HG03064 (cell line): Measurements from ENCODE around the gene MAPKAPK2.
A peak's percentile ranks its signal among the peaks of the same experiment; 100 is the strongest.
"Not testable (repeated sequence)": the region's sequence is repeated elsewhere in the genome, so short reads cannot be mapped to it uniquely, and the experiment has no call there.

Experiments used
- ATAC-seq: cut with Tn5 transposase; IDR thresholded peaks from one replicate; pipeline ENCODE4 v1.9.1; 2021; ENCODE audit warnings: low read depth; ENCODE audit not compliant: unreplicated experiment

The MAPKAPK2 gene

DNA sequence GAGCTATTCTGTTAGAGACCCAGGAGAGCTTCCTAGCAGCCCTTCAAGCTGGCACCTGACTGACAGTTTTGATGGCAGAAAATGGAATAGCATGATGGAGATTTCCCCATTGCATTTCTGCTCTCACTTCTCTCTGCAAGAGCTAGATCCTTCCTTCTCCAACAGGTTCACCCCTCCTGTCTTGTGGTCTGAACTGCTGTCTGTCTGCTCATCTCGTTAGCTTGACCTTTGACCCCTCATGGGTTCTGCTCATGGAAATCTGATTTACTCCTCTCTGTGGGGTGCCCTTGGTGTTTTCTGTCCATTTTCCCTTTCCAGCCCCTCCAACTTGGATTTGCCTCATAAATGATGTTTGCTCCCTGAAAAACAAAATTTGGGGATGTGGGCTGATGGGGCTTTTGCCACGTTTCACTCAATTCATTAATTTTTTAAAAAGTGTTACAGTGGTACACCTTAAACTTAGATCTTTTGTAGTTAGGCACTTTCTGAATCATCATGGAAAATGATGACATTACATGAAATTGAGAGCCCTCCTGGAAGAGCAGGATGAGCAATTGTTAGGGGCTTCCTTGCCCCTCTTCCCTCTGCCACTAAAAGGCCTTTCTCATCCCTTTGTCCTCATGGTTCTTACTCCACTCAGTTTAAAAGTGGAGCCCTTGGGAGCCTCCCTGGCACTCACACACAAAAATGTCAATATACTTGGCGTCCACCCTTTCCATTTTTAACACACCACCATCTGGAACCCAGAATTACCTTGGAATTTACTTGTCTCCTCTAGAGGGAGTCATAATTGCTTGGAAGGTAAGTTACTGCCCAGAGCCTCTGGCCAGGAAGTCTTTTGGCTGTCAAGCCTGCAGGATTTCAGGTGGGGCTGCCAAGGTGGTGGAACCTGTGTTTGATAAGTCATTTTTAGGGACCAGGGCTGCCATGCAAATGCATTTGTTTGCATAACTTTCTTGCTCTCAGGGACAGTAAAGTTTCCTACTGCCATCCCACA, 54.0 kb downstream of the MAPKAPK2 start:
- no peak for ATAC-seq

DNA sequence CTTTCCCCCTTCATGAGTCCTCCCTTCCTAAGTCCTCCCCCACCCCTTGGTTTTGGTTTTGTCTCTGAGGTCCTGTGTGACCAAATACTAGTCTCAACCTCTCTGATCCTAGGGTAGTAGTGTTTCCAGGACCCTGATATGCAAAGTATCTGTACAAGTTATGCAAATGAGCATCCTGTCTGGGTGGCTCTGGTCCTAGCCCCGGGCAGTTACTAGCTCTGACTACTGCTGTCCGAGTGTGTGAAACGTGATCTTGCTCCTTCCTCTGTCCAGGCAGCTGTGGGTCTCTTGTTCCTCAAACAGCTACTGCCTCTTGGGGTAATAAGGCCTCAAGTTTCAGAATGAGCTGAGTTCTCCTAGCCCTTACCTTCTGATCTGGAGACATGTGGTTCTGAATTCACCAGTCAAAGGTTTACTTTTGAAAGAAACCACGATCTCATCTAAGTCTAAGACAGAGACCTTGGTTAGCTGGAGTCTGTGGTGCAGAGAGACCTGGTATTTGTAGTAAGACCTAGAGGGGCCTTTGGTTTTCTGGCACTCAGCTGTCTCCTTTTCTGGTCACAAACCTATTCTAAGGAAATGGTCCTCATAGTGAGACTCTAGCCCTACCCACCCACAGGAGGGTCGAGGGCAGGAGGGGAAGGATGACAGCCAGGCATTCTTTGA, 54.8 kb downstream of the MAPKAPK2 start:
- peak; percentile 78 for ATAC-seq

DNA sequence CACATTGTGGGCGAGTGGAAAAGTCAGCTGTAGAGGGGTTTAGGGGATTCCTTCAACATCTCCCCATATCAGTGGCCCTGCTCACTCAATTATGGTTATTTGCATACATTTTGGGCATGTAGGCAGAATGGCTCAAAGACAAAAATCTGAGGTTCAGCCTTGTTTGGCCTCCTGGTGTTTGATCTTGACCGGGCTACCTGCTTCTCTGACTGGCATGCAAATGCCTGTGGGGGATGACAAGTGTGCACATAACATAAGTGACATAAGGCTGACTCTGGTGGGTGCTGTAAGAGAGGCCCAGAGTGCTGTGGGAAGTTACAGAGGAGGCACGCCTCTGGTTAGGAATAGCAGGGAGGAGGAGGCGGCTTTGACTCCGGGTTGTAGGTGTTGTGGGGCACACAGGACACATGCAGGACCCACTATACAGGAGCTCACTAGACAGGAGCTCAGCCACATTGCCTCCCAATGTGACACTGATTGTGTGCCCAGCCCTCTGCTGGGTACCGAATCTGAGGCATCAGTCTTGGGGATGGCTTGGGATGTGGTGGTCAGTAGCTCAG, 56.5 kb downstream of the MAPKAPK2 start:
- no peak for ATAC-seq

DNA sequence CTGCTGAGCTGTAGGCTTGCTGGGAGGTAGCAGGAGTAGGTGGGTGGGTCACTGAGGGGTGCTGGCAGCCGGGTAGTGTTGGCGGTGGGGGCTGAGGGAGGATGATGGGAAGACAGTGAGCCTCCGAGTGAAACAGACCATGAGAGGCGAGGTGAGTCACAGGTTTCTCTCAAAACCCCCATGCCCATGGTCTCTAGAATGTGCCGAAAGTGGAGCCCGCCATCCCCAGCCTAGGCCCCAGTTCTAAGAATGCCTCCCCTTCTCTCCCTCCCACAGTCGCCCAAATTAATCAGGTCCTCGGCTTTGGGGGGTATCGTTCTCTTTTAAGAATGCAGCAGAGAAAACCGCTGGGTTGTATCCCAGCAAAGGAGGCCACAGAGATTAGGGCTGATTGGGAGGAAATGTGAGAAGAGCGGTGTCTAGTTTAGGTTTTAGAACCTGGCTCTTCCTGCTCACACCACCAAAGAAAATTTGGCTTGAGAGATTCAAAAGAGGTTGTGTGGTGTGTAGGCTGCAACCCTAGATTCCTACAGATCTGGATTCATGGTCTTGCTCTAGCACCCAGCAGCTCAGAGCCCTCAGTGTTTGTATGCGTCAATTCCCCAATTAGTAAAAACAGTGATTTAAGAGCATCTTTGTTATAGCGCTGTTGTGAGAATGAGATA, 58.1 kb downstream of the MAPKAPK2 start:
- no peak for ATAC-seq

DNA sequence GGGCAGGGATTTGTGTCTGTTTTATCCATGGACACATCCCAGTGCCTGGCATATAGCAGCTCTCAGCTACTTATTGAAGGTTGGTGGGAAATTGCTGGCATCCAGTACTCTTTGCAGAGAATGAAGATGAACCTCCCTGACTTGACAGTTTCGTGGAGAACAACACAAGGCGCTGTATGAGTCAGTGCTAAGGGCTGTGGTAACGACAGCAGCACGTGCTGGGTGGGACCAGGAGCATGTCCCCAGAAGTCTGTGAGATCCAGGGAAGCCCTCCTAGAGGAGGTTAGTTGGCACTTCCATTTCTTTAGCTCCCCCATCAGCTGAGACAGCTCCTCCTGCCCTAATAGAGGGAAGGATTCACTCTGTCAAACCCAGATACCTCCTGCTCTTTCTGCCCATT, 60.0 kb downstream of the MAPKAPK2 start:
- no peak for ATAC-seq

DNA sequence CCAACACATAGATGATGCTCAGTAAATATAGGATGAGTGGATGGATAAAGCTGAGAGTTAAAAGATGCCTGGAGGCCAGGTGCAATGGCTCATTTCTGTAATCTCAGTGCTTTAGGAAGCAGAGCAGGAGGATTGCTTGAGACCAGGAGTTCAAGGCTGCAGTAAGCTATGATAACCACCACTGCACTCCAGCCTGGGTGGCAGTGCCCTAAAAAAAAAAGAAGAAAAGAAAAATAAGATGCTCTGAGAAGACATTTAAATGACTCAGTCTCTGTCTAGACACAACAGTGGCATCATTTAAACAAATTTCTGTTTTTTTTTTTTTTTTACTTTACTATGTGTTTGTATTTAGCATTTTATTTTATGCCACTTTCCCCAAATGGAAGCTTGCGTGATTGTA, 60.6 kb downstream of the MAPKAPK2 start:
- ATAC-seq: no peak

DNA sequence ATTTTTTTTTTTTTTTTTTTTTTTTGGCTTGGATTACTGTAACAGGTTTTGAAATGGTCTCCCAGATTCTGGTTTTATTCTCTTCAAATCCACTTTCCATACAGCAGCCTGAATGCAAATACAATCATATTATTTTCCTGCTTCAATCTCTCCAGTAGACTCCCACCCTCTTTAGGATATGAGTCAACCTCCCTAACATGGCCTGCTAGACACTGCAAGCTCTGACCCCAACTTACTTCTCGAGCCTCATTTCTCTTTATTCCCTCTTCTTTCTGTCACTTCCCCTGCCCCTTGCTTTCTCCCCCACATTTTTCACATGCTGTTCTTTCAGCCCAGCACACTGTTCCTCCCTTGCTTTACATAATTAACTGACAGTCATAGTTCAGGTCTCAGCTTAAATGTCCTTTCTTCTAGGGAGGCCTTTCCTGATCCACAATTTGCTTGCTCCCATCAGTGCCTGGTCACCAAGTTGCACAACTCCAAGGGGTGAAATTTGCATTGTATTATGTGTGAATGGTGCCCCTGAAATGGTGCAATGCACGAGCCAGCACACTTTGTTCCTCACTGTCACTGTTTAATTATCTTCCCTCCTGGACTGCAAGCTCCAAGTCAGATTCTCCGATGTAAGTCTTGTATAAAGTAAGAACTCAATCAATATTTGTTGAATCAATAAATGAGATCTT, 63.8 kb downstream of the MAPKAPK2 start:
- no peak for ATAC-seq

DNA sequence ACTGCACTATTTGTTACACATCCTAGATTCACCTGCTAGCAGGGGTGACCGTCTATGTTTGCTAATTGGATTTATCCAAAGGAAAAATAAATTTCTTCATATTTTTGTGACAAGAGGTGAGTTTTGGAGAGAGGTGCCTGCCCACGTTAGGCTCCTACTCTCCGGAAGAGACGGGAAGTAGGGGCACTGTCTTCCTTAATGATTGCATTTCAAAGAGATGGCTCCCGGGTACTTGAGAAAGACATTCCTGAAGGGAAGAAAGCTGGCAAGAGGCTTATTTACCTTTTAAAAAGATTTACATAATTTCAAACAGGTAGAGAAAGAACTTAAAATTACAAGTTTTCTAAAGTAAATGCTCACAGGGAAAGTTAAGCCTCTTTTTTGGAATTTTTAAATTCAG, 67.2 kb downstream of the MAPKAPK2 start:
- no peak for ATAC-seq

DNA sequence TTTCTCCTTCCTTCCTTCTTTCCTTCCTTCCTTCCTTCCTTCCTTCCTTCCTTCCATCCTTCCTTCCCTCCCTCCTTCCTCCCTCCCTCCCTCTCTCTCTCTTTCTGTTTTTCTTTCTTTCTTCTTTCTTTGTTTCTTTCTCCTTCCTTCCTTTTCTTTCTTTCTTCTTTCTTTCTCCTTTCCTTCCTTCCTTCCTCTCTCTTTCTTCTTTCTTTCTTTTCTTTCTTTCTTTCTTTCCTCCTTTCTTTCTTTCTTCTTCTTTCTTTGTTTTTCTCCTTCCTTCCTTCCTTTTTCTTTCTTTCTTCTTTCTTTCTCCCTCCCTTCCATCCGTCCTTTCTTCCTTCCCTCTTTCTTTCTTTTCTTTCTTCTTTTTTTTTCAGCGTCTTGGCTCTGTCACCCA, 67.8 kb downstream of the MAPKAPK2 start:
- no peak for ATAC-seq

DNA sequence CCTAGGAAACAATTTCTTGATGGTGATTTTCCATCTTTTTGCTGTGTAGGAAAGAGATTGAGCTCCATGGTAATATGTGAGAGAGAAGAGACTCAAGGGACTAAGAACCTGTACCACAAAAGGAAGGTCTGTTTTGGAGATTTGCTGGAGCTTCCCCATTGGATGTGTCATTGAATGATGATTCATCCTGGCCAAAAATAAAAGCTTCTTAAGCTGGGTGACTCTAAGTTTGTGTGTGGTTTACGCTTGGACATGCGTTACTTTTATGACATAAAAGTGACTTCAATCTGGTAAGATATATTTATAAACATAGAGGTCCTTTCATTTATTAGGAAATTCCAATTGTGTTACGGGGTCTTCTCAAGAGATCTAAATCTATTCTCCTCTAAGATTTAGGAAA, 68.4 kb downstream of the MAPKAPK2 start:
- no peak for ATAC-seq

DNA sequence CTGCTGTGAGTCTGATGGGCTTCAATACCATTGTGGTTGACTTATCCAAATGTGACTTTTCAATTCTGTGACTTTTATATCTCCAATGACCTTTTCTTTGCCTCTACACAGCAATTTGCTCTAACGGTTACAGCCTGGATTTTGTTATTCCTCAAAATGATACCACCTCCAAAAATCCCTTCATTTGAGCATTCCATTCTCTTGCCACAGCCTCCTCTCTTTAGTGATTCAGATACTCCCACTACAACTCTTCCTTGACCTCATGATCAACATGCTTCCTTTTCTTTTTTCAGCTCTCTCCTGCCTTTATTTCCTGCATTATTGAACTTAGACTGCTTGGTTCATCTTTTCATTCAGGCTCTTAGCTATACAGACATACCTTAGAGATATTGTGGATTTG, 69.3 kb downstream of the MAPKAPK2 start:
- ATAC-seq: no peak

DNA sequence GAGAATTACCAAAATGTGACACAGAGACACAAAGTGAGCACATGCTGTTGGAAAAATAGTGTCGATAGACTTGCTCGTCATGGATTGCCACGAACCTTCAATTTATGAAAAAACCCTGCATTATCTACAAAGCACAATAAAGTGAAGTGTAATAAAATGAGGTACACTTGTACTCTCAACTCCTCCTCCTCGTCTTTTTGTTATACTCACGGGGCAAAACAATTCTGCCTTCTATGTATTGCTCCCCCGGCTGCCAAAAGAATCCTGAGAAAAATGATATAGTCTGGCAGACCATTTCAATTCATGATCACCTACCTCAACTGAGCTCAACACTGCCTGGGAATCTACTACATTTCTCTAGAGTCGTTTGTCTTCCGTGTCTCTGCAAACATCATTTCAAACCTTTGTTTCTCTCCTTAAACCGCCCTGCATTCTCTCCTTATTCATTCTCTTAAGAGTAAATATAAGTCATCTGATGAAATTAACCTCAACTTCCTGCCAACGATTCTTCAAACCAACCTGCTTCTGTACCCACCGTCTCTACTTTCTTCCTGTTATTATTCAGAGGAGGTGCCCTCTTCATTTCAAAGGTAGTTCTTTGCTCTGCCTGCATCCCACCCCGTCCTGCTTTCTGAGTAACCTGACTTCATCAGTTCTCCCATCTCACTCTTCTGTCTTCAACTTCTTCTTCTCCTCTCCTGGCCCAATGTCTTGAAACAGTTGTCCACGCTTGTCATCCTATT, 73.0 kb downstream of the MAPKAPK2 start:
- no peak for ATAC-seq

DNA sequence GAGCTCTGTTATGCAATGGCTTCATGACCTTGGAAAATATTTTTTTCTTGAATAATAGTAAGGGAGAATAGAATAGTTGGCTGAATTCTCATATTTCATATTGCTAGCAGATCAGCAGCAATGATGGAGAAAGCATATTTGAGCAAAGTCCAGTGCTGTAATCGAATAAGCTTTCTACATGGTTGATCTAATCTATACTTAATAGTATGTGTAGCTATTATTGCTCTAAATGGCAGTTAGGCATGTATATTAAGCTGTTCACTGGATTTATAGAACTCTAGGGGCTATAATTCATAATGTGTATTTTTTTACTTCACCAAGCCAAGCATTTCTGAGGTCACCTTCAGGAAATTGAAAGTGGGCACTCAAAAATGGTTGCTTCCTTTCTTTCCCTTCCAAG, 75.9 kb downstream of the MAPKAPK2 start:
- no peak for ATAC-seq

DNA sequence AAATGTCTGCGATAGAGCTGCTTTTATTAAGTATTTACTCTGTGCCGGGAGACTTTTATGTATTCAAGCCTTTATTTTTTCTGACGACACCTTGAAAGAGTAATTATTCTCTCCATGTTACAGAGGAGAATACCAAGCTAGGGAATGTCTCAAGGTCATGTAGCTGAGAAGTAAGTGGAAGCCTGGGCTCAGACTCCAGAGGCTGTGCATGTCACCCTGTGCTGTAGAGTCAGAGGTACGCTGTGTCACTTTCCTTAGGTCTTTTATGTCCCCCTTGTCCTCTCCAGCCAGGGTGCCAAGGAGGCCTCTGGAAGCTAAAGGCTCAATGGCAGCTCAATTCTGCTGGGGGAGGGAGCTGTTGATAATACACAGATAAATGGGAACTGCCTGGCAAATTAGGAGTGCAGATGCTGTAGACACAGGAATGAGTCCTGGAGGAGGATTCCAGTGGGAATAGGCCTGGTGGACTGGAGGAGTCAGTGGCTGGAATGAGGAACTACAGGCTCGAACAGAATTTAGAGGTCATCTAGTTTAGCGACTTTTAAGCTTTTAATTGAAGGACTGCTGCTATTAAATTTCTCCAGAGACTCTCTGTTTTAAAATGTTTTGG, 76.6 kb downstream of the MAPKAPK2 start:
- ATAC-seq: no peak

DNA sequence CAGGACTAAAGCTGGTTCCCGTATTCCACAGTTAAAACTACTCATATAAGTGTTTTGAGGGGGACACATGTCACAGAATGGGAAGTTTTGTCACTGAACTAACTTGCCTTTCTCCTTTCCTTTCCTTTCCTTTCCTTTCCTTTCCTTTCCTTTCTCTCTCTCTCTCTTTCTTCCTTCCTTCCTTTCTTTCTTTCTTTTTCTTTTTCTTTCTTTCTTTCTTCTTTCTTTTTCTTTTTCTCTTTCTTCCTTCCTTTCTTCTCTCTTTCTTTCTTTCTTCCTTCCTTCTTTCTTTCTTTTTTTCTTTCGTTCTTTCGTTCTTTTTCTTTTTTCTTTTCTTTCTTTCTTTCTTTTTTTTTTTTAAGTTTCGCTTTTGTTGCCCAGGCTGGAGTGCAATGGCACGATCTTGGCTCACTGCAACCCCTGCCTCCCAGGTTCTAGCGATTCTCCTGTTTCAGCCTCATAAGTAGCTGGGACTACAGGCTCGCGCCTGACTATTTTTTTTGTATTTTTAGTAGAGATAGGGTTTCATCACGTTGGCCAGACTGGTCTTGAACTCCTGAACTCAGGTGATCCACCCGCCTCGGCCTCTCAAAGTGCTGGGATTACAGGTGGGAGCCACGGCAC, 78.1 kb downstream of the MAPKAPK2 start:
- ATAC-seq: not testable (repeated sequence)

DNA sequence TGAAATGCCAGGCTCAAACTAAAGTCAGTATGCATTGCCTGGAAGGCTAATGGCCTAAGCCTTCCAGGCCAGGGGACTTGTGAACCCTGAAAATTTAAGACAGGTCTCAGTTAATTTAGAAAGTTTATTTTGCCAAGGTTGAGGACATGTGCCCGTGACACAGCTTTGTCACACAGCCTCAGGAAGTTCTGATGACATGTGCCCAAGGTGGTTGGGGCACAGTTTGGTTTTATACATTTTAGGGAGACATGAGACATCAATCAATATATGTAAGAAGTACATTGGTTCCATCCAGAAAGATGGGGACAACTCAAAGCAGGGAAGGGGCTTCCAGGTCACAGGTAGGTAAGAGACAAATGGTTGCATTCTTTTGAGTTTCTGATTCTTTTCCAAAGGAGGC, 81.1 kb downstream of the MAPKAPK2 start:
- ATAC-seq: not testable (repeated sequence)

DNA sequence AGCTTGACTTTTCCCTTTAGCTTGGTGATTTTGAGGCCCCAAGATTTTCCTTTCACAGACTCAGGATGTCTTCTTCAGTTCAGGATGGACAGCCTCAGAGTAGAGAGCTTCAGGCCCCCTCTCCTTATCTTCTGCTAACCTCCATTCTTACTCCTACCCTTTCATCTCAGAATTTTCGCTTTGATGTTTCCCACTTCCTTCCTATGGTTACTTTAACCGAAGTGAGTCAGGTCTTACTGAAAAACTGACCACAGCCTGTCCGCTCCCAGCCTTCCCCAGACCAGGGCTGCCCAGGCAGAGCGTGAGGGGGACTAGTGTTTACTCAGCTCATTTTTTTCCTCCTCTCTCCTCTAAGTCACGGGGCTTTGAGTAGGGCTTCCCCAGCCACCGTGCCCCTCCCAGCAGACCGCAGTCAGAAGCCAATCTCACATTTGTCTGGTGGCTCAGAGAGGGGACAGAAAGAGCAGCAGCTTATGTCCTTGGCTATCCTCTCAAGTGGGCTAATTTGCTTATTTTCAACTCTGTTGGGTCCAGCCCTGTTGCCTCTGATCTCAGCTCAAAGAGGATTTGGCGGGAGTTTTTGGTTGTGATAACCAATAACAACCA, 81.6 kb downstream of the MAPKAPK2 start:
- ATAC-seq: peak; percentile 44

DNA sequence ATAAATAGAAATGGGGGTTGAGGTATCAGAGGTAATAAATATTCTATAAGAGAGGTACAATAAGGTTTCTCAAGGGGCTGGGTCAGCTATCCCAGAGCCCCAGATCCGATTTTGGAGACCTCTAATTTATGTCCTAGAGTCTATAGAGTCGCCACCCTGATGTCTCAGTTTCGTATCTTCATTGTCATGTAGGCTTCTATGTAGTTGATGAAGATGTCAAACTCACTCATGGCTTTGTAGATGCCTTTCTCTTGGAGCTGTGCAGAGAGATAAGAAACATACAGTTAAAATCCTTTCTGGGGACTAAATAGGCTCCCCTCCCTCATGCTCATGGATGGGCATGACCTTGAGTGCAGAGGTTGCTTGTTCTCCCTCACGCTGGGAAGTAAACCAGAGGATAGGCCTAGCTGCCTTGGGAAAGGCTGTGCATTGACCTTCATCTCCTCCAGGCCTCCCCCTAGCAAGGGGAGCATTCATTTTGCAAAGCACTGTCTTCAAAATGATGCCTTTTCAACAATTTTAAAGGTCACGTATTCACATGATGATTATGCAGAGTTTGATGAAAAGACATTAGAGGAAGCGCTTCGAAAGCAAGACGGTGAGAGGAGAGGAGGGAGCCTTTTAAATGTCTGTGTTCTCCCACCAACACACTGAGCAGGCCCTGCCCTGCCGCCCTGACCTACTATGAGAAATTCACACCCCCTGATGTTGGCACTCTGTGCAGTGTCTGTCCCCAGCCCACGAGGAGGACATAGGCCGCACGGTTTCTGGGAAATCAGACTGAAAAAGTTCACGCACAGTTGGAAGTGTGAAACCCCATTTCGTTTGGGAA, 84.0 kb downstream of the MAPKAPK2 start:
- peak; percentile 12 for ATAC-seq
